Natural killer cell treated with Interleukin-12 subunit alpha and Interleukin-12 subunit beta and Interleukin-15 and Interleukin-18, amount 100 ng/mL, for 72 hours (primary cell): ENCODE measurements around the gene CWF19L2. TPM values are rescaled to one million over a fixed set of nuclear protein-coding genes. Genes with fewer than 3 reads are reported as not detected.

Source experiments
- ATAC-seq, 2 donors: fragments of 150-1000 bp; cut with Tn5 transposase in 1 of 2; sonication (Bioruptor Pico), chemical (Tn5 transposase) in 1 of 2; 2 replicates each; pipeline ENCODE4 v1.10.0; 2021
- DNase-seq: peaks from one replicate; pipeline ENCODE4 v3.0.0; 2022; ENCODE audit warnings: low spot score
- H3K27ac Mint-ChIP-seq, 2 donors: 1 replicate in 1 of 2; 2 replicates in 1 of 2; pipeline ENCODE4 v1.8.0; 2022; ENCODE audit warnings: mixed read lengths in 2 of 2, mild to moderate bottlenecking in 1 of 2, moderate library complexity in 1 of 2
- H3K27me3 Mint-ChIP-seq, 2 donors: 1 replicate in 1 of 2; 2 replicates in 1 of 2; pipeline ENCODE4 v1.8.0; 2022; ENCODE audit warnings: mixed read lengths in 2 of 2
- H3K36me3 Mint-ChIP-seq: one replicate; pipeline ENCODE4 v1.8.0; 2022; ENCODE audit warnings: mixed read lengths
- H3K4me1 Mint-ChIP-seq, 2 donors: 1 replicate in 1 of 2; 2 replicates in 1 of 2; pipeline ENCODE4 v1.8.0; 2022; ENCODE audit warnings: low read depth in 2 of 2, mixed read lengths in 2 of 2, mild to moderate bottlenecking in 1 of 2
- H3K4me3 Mint-ChIP-seq: one replicate; pipeline ENCODE4 v1.8.0; 2022; ENCODE audit warnings: mixed read lengths
- H3K9me3 Mint-ChIP-seq: 2 replicates; pipeline ENCODE4 v1.8.0; 2022; ENCODE audit warnings: mixed read lengths
- total RNA-seq, 2 donors: library from RNA; stranded (reverse); gene quantifications; one replicate each; pipeline ENCODE4 v1.2.3, GENCODE V29; 2022

CWF19L2 gene
- total RNA-seq, 2 donors from 2014 or later = 16.5 to 26.2 TPM

DNA sequence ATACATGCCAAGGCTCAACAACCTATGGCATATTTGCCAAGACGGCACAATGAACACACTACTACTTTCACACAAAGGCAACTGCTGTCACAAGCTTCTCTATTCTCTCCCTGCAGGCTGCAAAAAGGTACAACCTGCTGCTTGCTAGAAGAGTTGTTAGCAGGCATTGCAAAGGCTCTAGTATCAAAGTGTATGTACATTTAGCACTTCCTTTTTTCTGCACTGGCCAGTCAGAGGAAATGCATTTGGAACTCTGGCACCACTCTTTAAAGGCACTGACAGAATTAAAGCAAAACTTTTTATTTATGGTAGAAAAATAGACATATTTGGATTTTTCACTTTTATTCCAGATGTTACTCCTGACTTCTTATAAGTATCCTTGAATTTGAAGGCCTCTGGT lies 125.9 kb downstream of the CWF19L2 start:
- ATAC-seq = no peak
- H3K36me3 Mint-ChIP-seq = peaks cover 7% of the 10 kb centered on the region
- no peaks in the 10 kb centered on the region for H3K9me3 Mint-ChIP-seq
- no peak overlapping the region for H3K27ac Mint-ChIP-seq
- H3K27me3 Mint-ChIP-seq = no peaks in the 10 kb centered on the region
- DNase-seq = no peak
- H3K4me3 Mint-ChIP-seq = no peak overlapping the region
- no peaks in the 10 kb centered on the region for H3K4me1 Mint-ChIP-seq

GRCh38 chr11:107329164-107329563 lies 128.5 kb downstream of the CWF19L2 start:
- no peak for DNase-seq
- Mint-ChIP-seq H3K36me3 (peaks cover 14% of the 10 kb centered on the region), H3K9me3 (no peaks in the 10 kb centered on the region), H3K27me3 (no peaks in the 10 kb centered on the region), H3K4me1 (no peaks in the 10 kb centered on the region), H3K4me3 (no peak overlapping the region), H3K27ac (peak overlapping the region in 1 of 2 donors; percentile 64)
- ATAC-seq = no peak

- Mint-ChIP-seq H3K4me3 (no peak overlapping the region), H3K27me3 (no peaks in the 10 kb centered on the region), H3K9me3 (peaks cover 6% of the 10 kb centered on the region), H3K36me3 (peaks cover 32% of the 10 kb centered on the region), H3K4me1 (no peaks in the 10 kb centered on the region), H3K27ac (no peak overlapping the region)
- DNase-seq (no peak), ATAC-seq (no peak)
Measured at GRCh38 chr11:107316426-107316825, 141.2 kb downstream of the CWF19L2 start.

DNA sequence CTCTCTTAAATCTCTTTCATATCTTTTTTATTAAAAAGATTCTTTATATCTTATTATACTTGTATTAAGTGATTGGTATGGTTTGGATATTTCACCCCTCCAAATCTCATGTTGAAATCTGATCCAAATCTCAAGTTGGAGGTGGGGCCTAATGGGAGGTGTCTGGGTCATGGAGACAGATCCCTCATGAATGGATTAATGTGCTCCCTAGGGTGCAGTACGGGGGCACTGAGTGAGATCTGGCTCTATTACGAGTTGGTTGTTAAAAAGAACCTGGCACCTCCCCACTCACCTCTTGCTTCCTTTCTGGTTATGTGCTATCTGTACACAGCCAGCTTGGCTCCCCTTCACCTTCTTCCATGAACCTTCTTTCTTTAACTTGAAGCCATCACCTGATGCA lies 149.6 kb downstream of the CWF19L2 start:
- Mint-ChIP-seq H3K36me3 (peaks cover 23% of the 10 kb centered on the region), H3K27me3 (no peaks in the 10 kb centered on the region), H3K27ac (no peak overlapping the region), H3K4me3 (no peak overlapping the region), H3K4me1 (no peaks in the 10 kb centered on the region), H3K9me3 (peaks cover 3% of the 10 kb centered on the region)
- DNase-seq = no peak
- ATAC-seq = no peak

DNA sequence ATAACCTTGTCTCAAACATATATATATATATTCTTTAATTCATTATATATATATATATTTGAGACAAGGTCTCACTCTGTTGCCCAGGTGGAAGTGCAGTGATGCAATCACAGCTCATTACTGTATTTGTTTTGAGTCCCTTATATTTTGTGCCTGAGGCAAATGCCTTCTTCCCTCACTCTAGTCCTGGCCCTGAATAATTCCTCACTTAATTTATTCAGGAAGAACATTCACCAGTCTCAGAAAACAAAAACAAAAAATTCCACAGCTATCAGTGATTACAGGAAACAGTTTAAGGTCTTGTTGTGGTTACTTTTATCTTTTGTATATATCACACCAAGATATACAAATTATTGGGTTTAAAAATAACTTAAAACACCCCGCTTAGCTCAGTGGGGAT lies 155.7 kb downstream of the CWF19L2 start:
- H3K4me1 Mint-ChIP-seq = no peaks in the 10 kb centered on the region
- peaks cover 25% of the 10 kb centered on the region for H3K36me3 Mint-ChIP-seq
- H3K27me3 Mint-ChIP-seq = no peaks in the 10 kb centered on the region

DNA sequence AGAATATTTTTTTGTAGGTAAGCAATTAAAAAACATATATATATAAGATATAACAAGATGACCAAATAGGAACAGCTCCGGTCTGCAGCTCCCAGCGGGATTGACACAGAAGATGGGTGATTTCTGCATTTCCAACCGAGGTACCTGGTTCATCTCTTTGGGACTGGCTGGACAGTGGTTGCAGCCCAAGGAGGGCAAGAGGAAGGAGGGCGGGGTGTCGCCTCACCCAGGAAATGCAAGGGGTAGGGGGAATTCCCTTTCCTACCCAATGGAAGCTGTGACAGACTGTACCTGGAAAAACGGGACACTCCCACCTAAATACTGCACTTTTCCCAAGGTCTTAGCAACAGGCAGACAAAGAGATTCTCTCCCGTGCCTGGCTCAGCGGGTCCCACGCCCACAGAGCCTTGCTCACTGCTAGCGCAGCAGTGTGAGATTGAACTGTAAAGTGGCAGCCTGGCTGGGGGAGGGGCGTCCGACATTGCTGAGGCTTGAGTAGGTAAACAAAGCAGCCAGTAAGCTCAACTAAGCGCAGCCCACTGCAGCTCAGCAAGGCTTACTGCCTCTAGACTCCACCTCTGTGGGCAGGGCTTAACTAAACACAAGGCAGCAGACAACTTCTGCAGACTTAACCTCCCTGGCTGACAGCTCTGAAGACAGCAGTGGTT lies 163.8 kb downstream of the CWF19L2 start:
- Mint-ChIP-seq H3K4me3 (no peak overlapping the region), H3K27me3 (no peaks in the 10 kb centered on the region), H3K9me3 (peaks cover 7% of the 10 kb centered on the region), H3K4me1 (no peaks in the 10 kb centered on the region), H3K36me3 (peaks cover 41% of the 10 kb centered on the region), H3K27ac (no peak overlapping the region)
- ATAC-seq (no peak), DNase-seq (no peak)

More for the DNA sequence above, 155.7 kb downstream of the CWF19L2 start:
- Mint-ChIP-seq H3K27ac (no peak overlapping the region), H3K9me3 (peaks cover 3% of the 10 kb centered on the region), H3K4me3 (no peak overlapping the region)
- DNase-seq = no peak
- no peak for ATAC-seq

DNA sequence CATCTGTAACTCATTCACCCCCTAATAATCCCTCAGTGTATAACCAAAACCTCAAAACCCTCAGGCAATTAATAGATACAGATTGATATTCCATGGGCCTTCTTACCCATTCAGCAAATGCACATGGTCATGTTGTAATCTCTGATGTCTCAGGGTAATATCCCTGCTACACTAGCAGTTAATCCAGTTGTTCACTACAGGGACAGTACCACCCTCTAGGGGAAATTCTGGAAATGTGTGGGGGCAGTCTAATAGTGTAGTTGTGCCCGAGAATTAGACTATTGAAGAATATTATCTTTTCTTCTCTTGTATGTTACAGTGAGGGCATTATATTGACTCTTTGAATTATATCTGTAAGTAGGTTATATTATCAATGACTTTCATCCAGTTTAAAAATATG lies 175.4 kb downstream of the CWF19L2 start:
- no peak for ATAC-seq
- DNase-seq = no peak
- H3K4me3 Mint-ChIP-seq = no peak overlapping the region
- peaks cover 4% of the 10 kb centered on the region for H3K9me3 Mint-ChIP-seq
- no peaks in the 10 kb centered on the region for H3K36me3 Mint-ChIP-seq
- H3K27ac Mint-ChIP-seq = no peak overlapping the region
- H3K4me1 Mint-ChIP-seq = no peaks in the 10 kb centered on the region
- H3K27me3 Mint-ChIP-seq = no peaks in the 10 kb centered on the region

Other genes with a start within 250 kb of the CWF19L2 start
- gene ALKBH8, start 107.9 kb upstream of the CWF19L2 start, total RNA-seq = 1 to 10 TPM; 8.5 to 9.3 TPM
- not detected for gene ELMOD1, start 133.3 kb upstream of the CWF19L2 start, total RNA-seq